ENCODE measurements around the gene GLRA3. TPM values are rescaled to one million over a fixed set of nuclear protein-coding genes. Genes with fewer than 3 reads are reported as not detected.

GLRA3 gene
- total and polyA plus RNA-seq, 11 donors: 0.02 TPM; not detected in 10

GRCh38 chr4:174865418-174865985, 36.5 kb upstream of the GLRA3 start:
- H3K9me3 ChIP-seq: no peaks in the 10 kb centered on the region
- TF ChIP-seq POLR2A (IDR thresholded peaks at IDR 0.05) (no peak), CTCF (IDR thresholded peaks at IDR 0.05) (no peak)
- H3K27ac ChIP-seq: no peak overlapping the region
- no peaks in the 10 kb centered on the region for H3K36me3 ChIP-seq
- ATAC-seq: no peak
- WGBS, 4 donors: 32 to 60% (median 44%) methylated on average over 1 of the region's 1 CpG
- DNase-seq: no peak
- H3K27me3 ChIP-seq: no peaks in the 10 kb centered on the region
- H3K4me3 ChIP-seq: no peak overlapping the region
- H3K4me1 ChIP-seq: no peaks in the 10 kb centered on the region
- intact Hi-C loops (cut with DNase I): no loop called here

GRCh38 chr4:174864031-174864430, 35.0 kb upstream of the GLRA3 start:
- ATAC-seq: no peak
- Histone ChIP-seq H3K36me3 (no peaks in the 10 kb centered on the region), H3K27ac (no peak overlapping the region), H3K9me3 (no peaks in the 10 kb centered on the region), H3K4me1 (no peaks in the 10 kb centered on the region), H3K4me3 (no peak overlapping the region), H3K27me3 (no peaks in the 10 kb centered on the region)
- intact Hi-C loops (cut with DNase I): no loop called here
- DNase-seq: no peak
- WGBS, 4 donors: 70 to 77% (median 73%) methylated on average over 2 of the region's 2 CpGs
- TF ChIP-seq POLR2A (IDR thresholded peaks at IDR 0.05) (no peak), CTCF (IDR thresholded peaks at IDR 0.05) (no peak)

- WGBS, 4 donors: 72 to 85% (median 78%) methylated on average over 1 of the region's 1 CpG
- Histone ChIP-seq H3K4me3 (no peak overlapping the region), H3K4me1 (no peaks in the 10 kb centered on the region), H3K27ac (no peak overlapping the region), H3K27me3 (no peaks in the 10 kb centered on the region), H3K9me3 (no peaks in the 10 kb centered on the region), H3K36me3 (no peaks in the 10 kb centered on the region)
- DNase-seq (no peak), ATAC-seq (no peak)
- intact Hi-C loops (cut with DNase I): no loop called here
- TF ChIP-seq POLR2A (IDR thresholded peaks at IDR 0.05) (no peak), CTCF (IDR thresholded peaks at IDR 0.05) (no peak)
Observed at GRCh38 chr4:174860588-174860987, 31.5 kb upstream of the GLRA3 start.

GRCh38 chr4:174859904-174860303, 30.9 kb upstream of the GLRA3 start:
- TF ChIP-seq CTCF (IDR thresholded peaks at IDR 0.05) (no peak), POLR2A (IDR thresholded peaks at IDR 0.05) (no peak)
- Histone ChIP-seq H3K27ac (no peak overlapping the region), H3K4me3 (no peak overlapping the region), H3K9me3 (no peaks in the 10 kb centered on the region), H3K27me3 (no peaks in the 10 kb centered on the region), H3K4me1 (no peaks in the 10 kb centered on the region), H3K36me3 (no peaks in the 10 kb centered on the region)
- no peak for ATAC-seq
- intact Hi-C loops (cut with DNase I): no loop called here
- DNase-seq: no peak
- 37 to 75% (median 55%) methylated on average over 2 of the region's 2 CpGs for WGBS, 4 donors
